Activated naive CD8-positive, alpha-beta T cell treated with anti-CD3 and anti-CD28 coated beads for 36 hours (primary cell): ENCODE results near the gene SMIM33. TPM values are rescaled to one million over a fixed set of nuclear protein-coding genes. Genes with fewer than 3 reads are reported as not detected.

Experiments
- total RNA-seq, 2 experiments: library from RNA; stranded (reverse); gene quantifications; one replicate each; pipeline ENCODE4 v1.2.3, GENCODE V29; 2021

The SMIM33 gene
- total RNA-seq, 2 experiments from 2014 or later, result 0.16 TPM; not detected in 1

Other genes starting within 250 kb of the SMIM33 start
- 100 to 1,000 TPM; 182 to 208 TPM for gene MATR3, start 177.3 kb upstream of the SMIM33 start, total RNA-seq
- gene PAIP2, start 129.2 kb upstream of the SMIM33 start, total RNA-seq, result 10 to 100 TPM; 91.7 to 94.0 TPM
- gene SLC23A1, start 87.7 kb upstream of the SMIM33 start, total RNA-seq, result not detected
- 10 to 100 TPM; 10.4 to 10.6 TPM for gene MZB1, start 81.1 kb upstream of the SMIM33 start, total RNA-seq
- gene PROB1, start 75.9 kb upstream of the SMIM33 start, total RNA-seq, result 1 to 10 TPM; 5.5 to 6.2 TPM
- 1 to 10 TPM; 2.2 to 4.0 TPM for gene SPATA24, start 66.9 kb upstream of the SMIM33 start, total RNA-seq
- gene DNAJC18, start 31.5 kb upstream of the SMIM33 start, total RNA-seq, result 10 to 100 TPM; 20.5 to 21.8 TPM
- under 1 TPM; 0.36 to 0.49 TPM for gene ECSCR, start 8.3 kb upstream of the SMIM33 start, total RNA-seq
- 10 to 100 TPM; 37.4 to 40.5 TPM for gene STING1, start 11.8 kb downstream of the SMIM33 start, total RNA-seq
- gene UBE2D2, start 90.3 kb downstream of the SMIM33 start, total RNA-seq, result 100 to 1,000 TPM; 286 to 297 TPM
- gene CXXC5, start 177.3 kb downstream of the SMIM33 start, total RNA-seq, result 1 to 10 TPM; 1.3 to 2.0 TPM